Activated naive CD8-positive, alpha-beta T cell treated with anti-CD3 and anti-CD28 coated beads, Interleukin-2, amount 10 ng/mL, durations not matched to agents 7 days and 5 days (primary cell): ENCODE data around the gene COMT. TPM values are rescaled to one million over a fixed set of nuclear protein-coding genes. Genes with fewer than 3 reads are reported as not detected.

Source experiments
- ATAC-seq: fragments of 150-1000 bp; cut with Tn5 transposase; one replicate; pipeline ENCODE4 v1.10.0; 2021; ENCODE audit warnings: low read depth, moderate library complexity
- POLR2A ChIA-PET: fragments of 350-600 bp; sonication (Branson Sonifier 250); formaldehyde crosslinking; loops from one replicate; lab custom pipeline; 2021; ENCODE audit warnings: antibody characterized with exemption; lab: Charles Lee
- DNase-seq: peaks from one replicate; pipeline ENCODE4 v3.0.0; 2021
- H3K27ac Mint-ChIP-seq: one replicate; pipeline ENCODE4 v1.8.0; 2022; ENCODE audit warnings: mild to moderate bottlenecking, mixed read lengths
- H3K27me3 Mint-ChIP-seq: one replicate; pipeline ENCODE4 v1.8.0; 2022; ENCODE audit warnings: mild to moderate bottlenecking, moderate library complexity, mixed read lengths
- H3K36me3 Mint-ChIP-seq: one replicate; pipeline ENCODE4 v1.8.0; 2021; ENCODE audit warnings: mild to moderate bottlenecking, mixed read lengths
- H3K4me1 Mint-ChIP-seq: one replicate; pipeline ENCODE4 v1.8.0; 2021; ENCODE audit warnings: mixed read lengths
- H3K4me3 Mint-ChIP-seq: one replicate; pipeline ENCODE4 v1.8.0; 2022; ENCODE audit warnings: mild to moderate bottlenecking, moderate library complexity, mixed read lengths
- H3K9me3 Mint-ChIP-seq: one replicate; pipeline ENCODE4 v1.8.0; 2021; ENCODE audit warnings: mixed read lengths
- total RNA-seq, 2 experiments: library from RNA; stranded (reverse); gene quantifications; one replicate each; pipeline ENCODE4 v1.2.3, GENCODE V29; 2021

COMT gene
- total RNA-seq, 2 experiments from 2014 or later, result 68.6 to 70.0 TPM

- POLR2A ChIA-PET, result no interaction called here
- Mint-ChIP-seq H3K27me3 (no peaks in the 10 kb centered on the region), H3K27ac (no peak overlapping the region), H3K4me3 (no peak overlapping the region), H3K36me3 (no peaks in the 10 kb centered on the region), H3K4me1 (peaks cover 5% of the 10 kb centered on the region), H3K9me3 (no peaks in the 10 kb centered on the region)
- no peak for DNase-seq
- no peak for ATAC-seq
Observed at GRCh38 chr22:19976671-19977070, 35.1 kb downstream of the COMT start.

- Mint-ChIP-seq H3K27ac (no peak overlapping the region), H3K27me3 (no peaks in the 10 kb centered on the region), H3K4me1 (peaks cover 5% of the 10 kb centered on the region), H3K9me3 (no peaks in the 10 kb centered on the region), H3K36me3 (no peaks in the 10 kb centered on the region), H3K4me3 (no peak overlapping the region)
- DNase-seq, result no peak
- POLR2A ChIA-PET, result interaction anchor here (0.7 kb wide), 1 partner anchor 1826 kb away, joined by 3 read pairs; no protein-coding TSS in a partner anchor
- ATAC-seq, result no peak
Observed at GRCh38 chr22:19977296-19978243, 36.0 kb downstream of the COMT start.

- ATAC-seq, result no peak
- H3K4me1 Mint-ChIP-seq, result peaks cover 5% of the 10 kb centered on the region
- no peaks in the 10 kb centered on the region for H3K9me3 Mint-ChIP-seq
- POLR2A ChIA-PET, result no interaction called here
- no peak overlapping the region for H3K27ac Mint-ChIP-seq
- no peak for DNase-seq
- no peak overlapping the region for H3K4me3 Mint-ChIP-seq
- H3K27me3 Mint-ChIP-seq, result no peaks in the 10 kb centered on the region
- H3K36me3 Mint-ChIP-seq, result no peaks in the 10 kb centered on the region
Observed at GRCh38 chr22:19978748-19979147, 37.2 kb downstream of the COMT start.

GRCh38 chr22:19979712-19980493 is 38.3 kb downstream of the COMT start:
- H3K4me3 Mint-ChIP-seq, result no peak overlapping the region
- H3K4me1 Mint-ChIP-seq, result peaks cover 5% of the 10 kb centered on the region
- ATAC-seq (no peak), DNase-seq (no peak)
- H3K27ac Mint-ChIP-seq, result no peak overlapping the region
- H3K9me3 Mint-ChIP-seq, result no peaks in the 10 kb centered on the region
- no peaks in the 10 kb centered on the region for H3K27me3 Mint-ChIP-seq
- no peaks in the 10 kb centered on the region for H3K36me3 Mint-ChIP-seq
- POLR2A ChIA-PET, result no interaction called here

GRCh38 chr22:19980766-19981165 is 39.2 kb downstream of the COMT start:
- H3K27me3 Mint-ChIP-seq, result no peaks in the 10 kb centered on the region
- DNase-seq, result no peak
- ATAC-seq, result no peak
- POLR2A ChIA-PET, result no interaction called here
- no peaks in the 10 kb centered on the region for H3K36me3 Mint-ChIP-seq
- no peak overlapping the region for H3K27ac Mint-ChIP-seq
- H3K4me1 Mint-ChIP-seq, result no peaks in the 10 kb centered on the region
- H3K9me3 Mint-ChIP-seq, result no peaks in the 10 kb centered on the region
- H3K4me3 Mint-ChIP-seq, result no peak overlapping the region

- POLR2A ChIA-PET, result no interaction called here
- Mint-ChIP-seq H3K27me3 (peaks cover 2% of the 10 kb centered on the region), H3K9me3 (no peaks in the 10 kb centered on the region), H3K4me3 (no peak overlapping the region), H3K4me1 (no peaks in the 10 kb centered on the region), H3K36me3 (no peaks in the 10 kb centered on the region), H3K27ac (no peak overlapping the region)
- ATAC-seq (no peak), DNase-seq (no peak)
Observed at GRCh38 chr22:19981171-19981960, 39.8 kb downstream of the COMT start.

GRCh38 chr22:19981961-19982920 is 40.7 kb downstream of the COMT start:
- Mint-ChIP-seq H3K4me1 (no peaks in the 10 kb centered on the region), H3K4me3 (no peak overlapping the region), H3K9me3 (no peaks in the 10 kb centered on the region), H3K27ac (no peak overlapping the region), H3K27me3 (peaks cover 4% of the 10 kb centered on the region), H3K36me3 (no peaks in the 10 kb centered on the region)
- DNase-seq (no peak), ATAC-seq (no peak)
- POLR2A ChIA-PET, result no interaction called here

GRCh38 chr22:19982991-19983578 is 41.5 kb downstream of the COMT start:
- Mint-ChIP-seq H3K27ac (no peak overlapping the region), H3K27me3 (peaks cover 4% of the 10 kb centered on the region), H3K9me3 (no peaks in the 10 kb centered on the region), H3K4me1 (no peaks in the 10 kb centered on the region), H3K4me3 (no peak overlapping the region), H3K36me3 (no peaks in the 10 kb centered on the region)
- DNase-seq, result no peak
- POLR2A ChIA-PET, result no interaction called here
- no peak for ATAC-seq

- POLR2A ChIA-PET, result no interaction called here
- no peaks in the 10 kb centered on the region for H3K4me1 Mint-ChIP-seq
- H3K27me3 Mint-ChIP-seq, result peaks cover 4% of the 10 kb centered on the region
- no peak overlapping the region for H3K4me3 Mint-ChIP-seq
- no peaks in the 10 kb centered on the region for H3K9me3 Mint-ChIP-seq
- no peak overlapping the region for H3K27ac Mint-ChIP-seq
- H3K36me3 Mint-ChIP-seq, result no peaks in the 10 kb centered on the region
- DNase-seq (no peak), ATAC-seq (no peak)
Observed at GRCh38 chr22:19983741-19984140, 42.2 kb downstream of the COMT start.

DNA sequence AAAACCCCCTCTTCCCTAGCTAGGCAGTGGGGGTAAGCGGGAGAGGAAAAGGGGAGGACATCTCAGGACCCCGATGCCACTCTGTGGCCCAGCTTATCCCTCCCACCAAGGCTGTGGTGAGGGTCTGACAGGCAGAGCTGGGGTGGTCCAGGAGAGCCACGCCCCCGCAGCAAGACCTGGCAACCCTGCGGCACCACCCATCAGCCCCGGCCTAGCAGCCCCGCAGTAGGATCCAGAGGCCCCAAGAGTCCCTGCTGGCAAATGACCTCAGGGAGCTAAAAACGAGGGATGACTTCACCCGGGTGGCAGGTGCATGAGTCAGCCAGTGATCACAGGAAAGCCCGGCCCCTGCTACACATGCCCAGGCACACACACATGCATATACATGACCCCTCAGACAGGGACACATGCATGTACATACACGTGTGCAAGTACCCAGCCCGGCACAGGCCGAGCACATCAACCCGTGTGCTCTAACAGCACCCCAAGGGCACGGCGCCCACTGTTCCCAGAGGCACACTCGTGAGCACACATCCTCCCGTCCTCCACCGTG is 42.7 kb downstream of the COMT start:
- DNase-seq (no peak), ATAC-seq (no peak)
- POLR2A ChIA-PET, result no interaction called here
- no peaks in the 10 kb centered on the region for H3K9me3 Mint-ChIP-seq
- H3K4me3 Mint-ChIP-seq, result no peak overlapping the region
- no peak overlapping the region for H3K27ac Mint-ChIP-seq
- H3K27me3 Mint-ChIP-seq, result peaks cover 4% of the 10 kb centered on the region
- no peaks in the 10 kb centered on the region for H3K36me3 Mint-ChIP-seq
- no peaks in the 10 kb centered on the region for H3K4me1 Mint-ChIP-seq

DNA sequence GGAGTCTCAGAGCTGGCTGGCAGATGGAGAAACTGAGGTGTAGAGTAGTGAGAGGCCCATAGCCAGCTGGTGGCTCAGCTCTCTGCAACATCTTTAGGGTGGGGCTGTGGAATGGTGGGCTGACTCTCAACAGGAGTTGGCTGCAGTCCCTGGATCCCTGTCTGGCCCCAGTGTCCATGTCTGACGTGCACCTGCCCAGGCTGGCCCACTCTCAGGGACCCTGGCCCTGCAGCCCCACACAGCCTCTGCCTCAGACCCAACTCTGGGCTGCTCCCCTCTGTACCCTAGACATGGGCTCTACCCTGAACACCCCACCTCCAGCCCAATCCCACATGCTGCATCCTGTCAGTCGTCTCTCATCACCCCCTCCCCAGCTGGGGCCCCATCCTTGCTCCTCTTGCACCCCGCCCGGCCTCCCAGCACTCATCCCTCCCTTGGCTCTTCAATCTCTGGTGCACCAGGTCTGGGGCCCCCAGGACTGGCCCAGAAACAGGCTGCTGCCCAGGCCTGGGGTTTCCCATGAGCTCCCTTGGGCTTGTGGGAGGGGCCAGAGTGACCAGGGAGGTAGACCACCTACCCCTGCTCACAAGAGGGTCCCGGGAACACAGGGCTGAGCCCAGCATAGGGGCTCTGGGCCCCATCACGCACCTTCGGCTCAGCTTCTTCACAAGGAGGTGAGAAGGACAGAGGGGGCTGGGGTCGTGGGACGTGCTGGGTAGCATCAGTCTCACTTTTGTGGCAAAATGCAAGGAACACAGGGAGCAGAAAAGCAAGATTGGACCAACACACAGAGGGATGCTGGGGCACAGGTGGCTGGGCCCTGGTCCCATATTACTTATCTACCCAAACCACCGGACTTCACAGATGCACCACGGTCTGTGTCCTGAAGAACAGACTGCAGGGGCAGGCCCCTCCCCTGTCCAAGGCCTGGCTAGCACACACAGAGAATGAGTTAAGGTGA is 43.6 kb downstream of the COMT start:
- H3K9me3 Mint-ChIP-seq, result no peaks in the 10 kb centered on the region
- H3K4me3 Mint-ChIP-seq, result no peak overlapping the region
- H3K36me3 Mint-ChIP-seq, result no peaks in the 10 kb centered on the region
- no peak for DNase-seq
- no peak overlapping the region for H3K27ac Mint-ChIP-seq
- peaks cover 4% of the 10 kb centered on the region for H3K27me3 Mint-ChIP-seq
- POLR2A ChIA-PET, result no interaction called here
- H3K4me1 Mint-ChIP-seq, result no peaks in the 10 kb centered on the region
- ATAC-seq, result no peak
